Fibroblast of mammary gland (primary cell): Measurements from ENCODE around the gene FYN.

Source experiments
- DNase-seq: peaks from one replicate; pipeline ENCODE4 v3.0.0-alpha.2; 2010; ENCODE audit warnings: low read depth
- H3K4me3 ChIP-seq: 2 replicates; pipeline ENCODE4 v1.5.1; 2011; ENCODE audit warnings: low read depth, mild to moderate bottlenecking, low read length, moderate library complexity; ENCODE audit not compliant: control insufficient read depth
- CTCF ChIP-seq: conservative IDR thresholded peaks from 2 replicates; pipeline ENCODE4 v1.5.1; 2011; ENCODE audit warnings: low read depth, low read length, inconsistent platforms; ENCODE audit not compliant: control insufficient read depth, insufficient read depth

The FYN gene

GRCh38 chr6:111661541-111662061 is 211.7 kb downstream of the FYN start:
- H3K4me3 ChIP-seq: no peak overlapping the region
- DNase-seq: no peak
- TF ChIP-seq CTCF: no peak

- DNase-seq: no peak
- no peak overlapping the region for H3K4me3 ChIP-seq
- no peak for TF ChIP-seq CTCF
Measured at GRCh38 chr6:111660531-111660930, 212.7 kb downstream of the FYN start.

- no peak overlapping the region for H3K4me3 ChIP-seq
- no peak for TF ChIP-seq CTCF
- DNase-seq: peak; percentile 68
Measured at GRCh38 chr6:111658462-111659154, 214.6 kb downstream of the FYN start.

GRCh38 chr6:111657146-111657545 is 216.1 kb downstream of the FYN start:
- no peak overlapping the region for H3K4me3 ChIP-seq
- TF ChIP-seq CTCF: no peak
- DNase-seq: peak; percentile 88

- DNase-seq: no peak
- TF ChIP-seq CTCF: no peak
- no peak overlapping the region for H3K4me3 ChIP-seq
Measured at GRCh38 chr6:111653979-111654378, 219.3 kb downstream of the FYN start.

- no peak overlapping the region for H3K4me3 ChIP-seq
- DNase-seq: no peak
- TF ChIP-seq CTCF: no peak
Measured at GRCh38 chr6:111653434-111653833, 219.8 kb downstream of the FYN start.
